Coronary artery (tissue), 2 donors: Measurements from ENCODE around the gene ACOX3.

Experiments used
- DNase-seq: peaks from one replicate; pipeline ENCODE4 v3.0.0-alpha.2; 2017; ENCODE audit warnings: low spot score
- H3K27ac ChIP-seq, 2 donors: fragments of 200-600 bp; sonication (generic); one replicate each; pipeline ENCODE4 v1.5.1; 2016 to 2019
- H3K4me3 ChIP-seq: fragments of 200-600 bp; sonication (generic); 2 replicates; pipeline ENCODE4 v1.5.1; 2016; ENCODE audit warnings: mild to moderate bottlenecking, moderate library complexity
- CTCF ChIP-seq: fragments of 200-600 bp; sonication (generic); IDR thresholded peaks from one replicate; pipeline ENCODE4 v1.5.1; 2019; ENCODE audit warnings: antibody characterized with exemption

Gene ACOX3

GRCh38 chr4:8465615-8466611, 25.4 kb upstream of the ACOX3 start:
- no peak for TF ChIP-seq CTCF
- no peak overlapping the region for H3K4me3 ChIP-seq
- no peak overlapping the region for H3K27ac ChIP-seq
- DNase-seq: no peak

GRCh38 chr4:8464381-8464780, 23.9 kb upstream of the ACOX3 start:
- H3K4me3 ChIP-seq: no peak overlapping the region
- H3K27ac ChIP-seq: no peak overlapping the region
- no peak for DNase-seq
- TF ChIP-seq CTCF: no peak

- Histone ChIP-seq H3K4me3 (no peak overlapping the region), H3K27ac (no peak overlapping the region)
- TF ChIP-seq CTCF: no peak
- DNase-seq: no peak
Measured at GRCh38 chr4:8463811-8464210, 23.3 kb upstream of the ACOX3 start.

- no peak for DNase-seq
- TF ChIP-seq CTCF: no peak
- Histone ChIP-seq H3K4me3 (no peak overlapping the region), H3K27ac (no peak overlapping the region)
Measured at GRCh38 chr4:8461616-8462015, 21.1 kb upstream of the ACOX3 start.

- DNase-seq: no peak
- H3K27ac ChIP-seq: no peak overlapping the region
- TF ChIP-seq CTCF: no peak
- H3K4me3 ChIP-seq: no peak overlapping the region
Measured at GRCh38 chr4:8461086-8461485, 20.6 kb upstream of the ACOX3 start.

GRCh38 chr4:8459867-8460445, 19.4 kb upstream of the ACOX3 start:
- no peak for TF ChIP-seq CTCF
- no peak for DNase-seq
- Histone ChIP-seq H3K27ac (no peak overlapping the region), H3K4me3 (no peak overlapping the region)
